ENCODE measurements around the gene PPP4R3B. TPM values are rescaled to one million over a fixed set of nuclear protein-coding genes. Genes with fewer than 3 reads are reported as not detected.
"Not testable (repeated sequence)": the region's sequence is repeated elsewhere in the genome, so short reads cannot be mapped to it uniquely, and the experiment has no call there.

The PPP4R3B gene
- total and polyA plus RNA-seq, 4 donors, result 28.9 to 59.3 (median 50.1) TPM

DNA sequence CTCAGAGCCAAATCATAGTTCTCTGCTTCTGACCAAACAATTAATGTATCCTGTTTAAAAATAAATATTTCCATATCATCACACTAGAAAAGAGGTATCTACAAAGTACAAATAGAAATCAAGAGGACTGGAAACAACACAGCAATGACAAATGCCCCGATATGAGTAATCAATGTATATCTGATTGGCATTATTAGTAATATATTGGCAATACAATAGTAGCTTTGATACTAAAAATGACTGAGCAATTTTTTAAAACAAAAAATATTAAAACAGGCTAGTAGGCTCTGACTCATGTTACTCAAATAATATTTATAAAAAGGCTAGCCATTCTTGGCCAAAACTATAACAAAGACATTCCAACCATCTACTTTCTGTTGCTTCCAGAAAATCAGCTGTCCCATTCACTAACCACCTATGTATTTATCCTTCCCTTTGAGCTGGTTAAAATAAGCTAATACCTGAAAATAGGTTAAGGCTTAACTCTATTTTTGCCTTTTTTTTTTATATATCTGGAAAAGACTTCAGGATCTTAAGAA lies 13.3 kb downstream of the PPP4R3B start:
- no peaks in the 10 kb centered on the region for H3K27me3 ChIP-seq (ENCODE audit: control insufficient read depth in 1 of 2, insufficient read depth in 2 of 2, low read length in 1 of 2)
- peaks cover 0 to 2% of the 10 kb centered on the region in 2 donors for H3K4me1 ChIP-seq (ENCODE audit: control insufficient read depth in 1 of 2, insufficient read depth in 2 of 2, low read length in 2 of 2)
- H3K27ac ChIP-seq (ENCODE audit: low read depth in 1 of 2, low read length in 2 of 2), result no peak overlapping the region
- DNase-seq, result no peak
- no peaks in the 10 kb centered on the region for H3K36me3 ChIP-seq (ENCODE audit: control insufficient read depth in 1 of 2, insufficient read depth in 2 of 2, low read length in 1 of 2)
- H3K4me3 ChIP-seq (ENCODE audit: low read length in 2 of 2), result no peak overlapping the region
- 69 to 73% methylated on average over 1 of the region's 1 CpG for WGBS, 2 donors
- no peak for ATAC-seq (ENCODE audit: low FRiP score)
- no peaks in the 10 kb centered on the region for H3K9me3 ChIP-seq (ENCODE audit: control insufficient read depth, low read length)
- intact Hi-C loops (cut with DNase I), result no loop called here

GRCh38 chr2:55601849-55602248 lies 15.6 kb downstream of the PPP4R3B start:
- peaks cover 0 to 2% of the 10 kb centered on the region in 2 donors for H3K36me3 ChIP-seq (ENCODE audit: control insufficient read depth in 1 of 2, insufficient read depth in 2 of 2, low read length in 1 of 2)
- DNase-seq (no peak), ATAC-seq (ENCODE audit: low FRiP score) (no peak)
- no peaks in the 10 kb centered on the region for H3K4me1 ChIP-seq (ENCODE audit: control insufficient read depth in 1 of 2, insufficient read depth in 2 of 2, low read length in 2 of 2)
- no peak overlapping the region for H3K4me3 ChIP-seq (ENCODE audit: low read length in 2 of 2)
- no peaks in the 10 kb centered on the region for H3K27me3 ChIP-seq (ENCODE audit: control insufficient read depth in 1 of 2, insufficient read depth in 2 of 2, low read length in 1 of 2)
- intact Hi-C loops (cut with DNase I), result no loop called here
- no peaks in the 10 kb centered on the region for H3K9me3 ChIP-seq (ENCODE audit: control insufficient read depth, low read length)
- H3K27ac ChIP-seq (ENCODE audit: low read depth in 1 of 2, low read length in 2 of 2), result no peak overlapping the region

DNA sequence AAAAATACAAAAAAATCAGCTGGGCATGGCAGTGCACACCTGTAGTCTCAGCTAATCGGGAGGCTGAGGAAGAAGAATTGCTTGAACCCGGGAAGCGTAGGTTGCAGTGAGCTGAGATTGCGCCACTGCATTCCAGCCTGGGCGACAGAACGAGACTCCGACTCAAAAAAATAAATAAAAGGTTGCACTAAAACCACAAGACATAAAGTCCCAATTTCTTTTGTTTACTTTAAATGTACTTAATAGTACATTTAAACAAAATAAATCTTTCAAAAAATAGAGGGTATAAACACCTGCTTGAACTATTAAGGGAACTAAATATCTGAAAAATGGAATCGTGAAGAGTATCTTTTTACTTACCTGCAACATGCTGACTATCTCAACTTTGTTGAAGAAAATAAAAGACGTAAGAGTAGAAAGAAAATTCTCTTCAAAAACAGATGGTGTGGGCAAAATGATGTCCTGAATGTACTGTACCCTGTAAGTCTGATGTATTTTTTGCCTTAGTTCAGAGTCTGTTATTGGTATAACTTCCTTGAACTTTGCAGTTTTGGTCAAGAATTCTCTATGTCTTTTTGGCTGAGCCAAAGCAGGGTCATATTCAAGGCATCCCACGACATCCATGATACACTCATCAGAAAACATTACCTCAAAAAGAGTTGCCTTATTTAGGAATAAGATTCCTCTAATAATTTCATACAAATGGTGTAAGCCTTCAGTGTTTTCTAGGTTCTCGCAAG lies 19.2 kb downstream of the PPP4R3B start:
- intact Hi-C loops (cut with DNase I), result no loop called here
- Histone ChIP-seq H3K36me3 (ENCODE audit: control insufficient read depth in 1 of 2, insufficient read depth in 2 of 2, low read length in 1 of 2) (peaks cover 0 to 3% of the 10 kb centered on the region in 2 donors), H3K9me3 (ENCODE audit: control insufficient read depth, low read length) (no peaks in the 10 kb centered on the region), H3K27me3 (ENCODE audit: control insufficient read depth in 1 of 2, insufficient read depth in 2 of 2, low read length in 1 of 2) (no peaks in the 10 kb centered on the region), H3K4me1 (ENCODE audit: control insufficient read depth in 1 of 2, insufficient read depth in 2 of 2, low read length in 2 of 2) (peaks cover 0 to 4% of the 10 kb centered on the region in 2 donors), H3K4me3 (ENCODE audit: low read length in 2 of 2) (no peak overlapping the region), H3K27ac (ENCODE audit: low read depth in 1 of 2, low read length in 2 of 2) (no peak overlapping the region)
- 91 to 94% methylated on average over 11 of the region's 11 CpGs for WGBS, 2 donors
- DNase-seq (no peak), ATAC-seq (ENCODE audit: low FRiP score) (no peak)

GRCh38 chr2:55596795-55597194 lies 20.6 kb downstream of the PPP4R3B start:
- H3K36me3 ChIP-seq (ENCODE audit: control insufficient read depth in 1 of 2, insufficient read depth in 2 of 2, low read length in 1 of 2); intact Hi-C loops (cut with DNase I); ATAC-seq (ENCODE audit: low FRiP score): not testable (repeated sequence)

DNA sequence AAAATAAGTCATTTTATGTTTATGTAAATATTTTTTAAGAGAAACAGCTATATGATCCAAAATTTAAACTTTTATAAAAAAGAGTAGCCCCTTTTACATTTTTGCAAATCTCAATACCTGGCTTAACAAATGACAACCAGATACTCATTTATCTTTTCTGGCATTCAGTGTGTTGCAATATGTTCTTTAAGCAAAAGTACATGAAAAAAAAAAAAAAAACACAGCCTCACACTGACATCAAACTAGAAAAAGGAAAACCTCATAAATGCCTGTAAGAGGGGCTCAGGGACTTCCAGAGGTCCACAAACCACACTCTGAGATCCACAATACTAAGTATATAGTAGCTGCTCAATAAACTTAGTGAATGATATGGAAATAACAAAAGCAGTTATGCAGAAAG lies 21.9 kb downstream of the PPP4R3B start:
- Histone ChIP-seq H3K9me3 (ENCODE audit: control insufficient read depth, low read length) (no peaks in the 10 kb centered on the region), H3K4me1 (ENCODE audit: control insufficient read depth in 1 of 2, insufficient read depth in 2 of 2, low read length in 2 of 2) (peaks cover 0 to 4% of the 10 kb centered on the region in 2 donors), H3K36me3 (ENCODE audit: control insufficient read depth in 1 of 2, insufficient read depth in 2 of 2, low read length in 1 of 2) (peaks cover 0 to 3% of the 10 kb centered on the region in 2 donors), H3K4me3 (ENCODE audit: low read length in 2 of 2) (no peak overlapping the region), H3K27me3 (ENCODE audit: control insufficient read depth in 1 of 2, insufficient read depth in 2 of 2, low read length in 1 of 2) (no peaks in the 10 kb centered on the region), H3K27ac (ENCODE audit: low read depth in 1 of 2, low read length in 2 of 2) (no peak overlapping the region)
- ATAC-seq (ENCODE audit: low FRiP score) (no peak), DNase-seq (no peak)
- intact Hi-C loops (cut with DNase I), result no loop called here

More at GRCh38 chr2:55596795-55597194, 20.6 kb downstream of the PPP4R3B start:
- not testable (repeated sequence) for H3K4me3 ChIP-seq (ENCODE audit: low read length in 2 of 2); H3K27me3 ChIP-seq (ENCODE audit: control insufficient read depth in 1 of 2, insufficient read depth in 2 of 2, low read length in 1 of 2); DNase-seq; H3K4me1 ChIP-seq (ENCODE audit: control insufficient read depth in 1 of 2, insufficient read depth in 2 of 2, low read length in 2 of 2); H3K9me3 ChIP-seq (ENCODE audit: control insufficient read depth, low read length); H3K27ac ChIP-seq (ENCODE audit: low read depth in 1 of 2, low read length in 2 of 2)
- WGBS, 2 donors, result 97% methylated on average over 6 of the region's 6 CpGs

DNA sequence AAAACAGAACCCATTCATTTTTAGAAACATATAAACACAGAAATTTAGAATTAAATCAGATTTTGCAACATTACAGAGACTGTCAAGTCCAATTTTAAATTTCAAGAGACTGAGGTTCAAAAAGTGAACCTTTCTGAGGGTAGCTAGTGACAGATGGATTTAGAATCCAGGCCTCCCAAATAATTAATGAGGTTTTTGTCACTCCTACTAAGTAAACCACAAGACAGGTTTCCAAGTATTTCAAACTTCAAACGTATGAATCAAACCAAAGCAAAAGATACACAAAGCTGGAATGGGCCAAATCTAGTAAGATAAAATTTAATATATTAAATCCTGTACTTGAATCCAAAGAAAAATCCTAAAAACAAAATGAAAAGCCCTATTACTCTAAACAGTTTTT lies 25.3 kb downstream of the PPP4R3B start:
- Histone ChIP-seq H3K27ac (ENCODE audit: low read depth in 1 of 2, low read length in 2 of 2) (no peak overlapping the region), H3K27me3 (ENCODE audit: control insufficient read depth in 1 of 2, insufficient read depth in 2 of 2, low read length in 1 of 2) (no peaks in the 10 kb centered on the region), H3K36me3 (ENCODE audit: control insufficient read depth in 1 of 2, insufficient read depth in 2 of 2, low read length in 1 of 2) (peaks cover 0 to 1% of the 10 kb centered on the region in 2 donors), H3K9me3 (ENCODE audit: control insufficient read depth, low read length) (no peaks in the 10 kb centered on the region), H3K4me1 (ENCODE audit: control insufficient read depth in 1 of 2, insufficient read depth in 2 of 2, low read length in 2 of 2) (peaks cover 0 to 4% of the 10 kb centered on the region in 2 donors), H3K4me3 (ENCODE audit: low read length in 2 of 2) (no peak overlapping the region)
- intact Hi-C loops (cut with DNase I), result no loop called here
- ATAC-seq (ENCODE audit: low FRiP score) (no peak), DNase-seq (no peak)
- WGBS, 2 donors, result 5 to 12% methylated on average over 1 of the region's 1 CpG

- DNase-seq (no peak), ATAC-seq (ENCODE audit: low FRiP score) (no peak)
- no peak overlapping the region for H3K27ac ChIP-seq (ENCODE audit: low read depth in 1 of 2, low read length in 2 of 2)
- H3K27me3 ChIP-seq (ENCODE audit: control insufficient read depth in 1 of 2, insufficient read depth in 2 of 2, low read length in 1 of 2), result no peaks in the 10 kb centered on the region
- no peak overlapping the region for H3K4me3 ChIP-seq (ENCODE audit: low read length in 2 of 2)
- H3K4me1 ChIP-seq (ENCODE audit: control insufficient read depth in 1 of 2, insufficient read depth in 2 of 2, low read length in 2 of 2), result peaks cover 0 to 4% of the 10 kb centered on the region in 2 donors
- intact Hi-C loops (cut with DNase I), result no loop called here
- 75 to 83% methylated on average over 7 of the region's 7 CpGs for WGBS, 2 donors
- no peaks in the 10 kb centered on the region for H3K36me3 ChIP-seq (ENCODE audit: control insufficient read depth in 1 of 2, insufficient read depth in 2 of 2, low read length in 1 of 2)
- no peaks in the 10 kb centered on the region for H3K9me3 ChIP-seq (ENCODE audit: control insufficient read depth, low read length)
Measured at GRCh38 chr2:55590810-55591440, 26.5 kb downstream of the PPP4R3B start.

GRCh38 chr2:55585451-55586080 lies 31.9 kb downstream of the PPP4R3B start:
- no peak overlapping the region for H3K27ac ChIP-seq (ENCODE audit: low read depth in 1 of 2, low read length in 2 of 2)
- H3K4me3 ChIP-seq (ENCODE audit: low read length in 2 of 2), result no peak overlapping the region
- H3K36me3 ChIP-seq (ENCODE audit: control insufficient read depth in 1 of 2, insufficient read depth in 2 of 2, low read length in 1 of 2), result no peaks in the 10 kb centered on the region
- ATAC-seq (ENCODE audit: low FRiP score) (no peak), DNase-seq (no peak)
- WGBS, 2 donors, result 79 to 81% methylated on average over 2 of the region's 2 CpGs
- no peaks in the 10 kb centered on the region for H3K27me3 ChIP-seq (ENCODE audit: control insufficient read depth in 1 of 2, insufficient read depth in 2 of 2, low read length in 1 of 2)
- intact Hi-C loops (cut with DNase I), result no loop called here
- no peaks in the 10 kb centered on the region for H3K9me3 ChIP-seq (ENCODE audit: control insufficient read depth, low read length)
- H3K4me1 ChIP-seq (ENCODE audit: control insufficient read depth in 1 of 2, insufficient read depth in 2 of 2, low read length in 2 of 2), result no peaks in the 10 kb centered on the region
